ACC112 (cell line): ENCODE data around the gene RAP1A.
"Not testable (repeated sequence)": the region's sequence is repeated elsewhere in the genome, so short reads cannot be mapped to it uniquely, and the experiment has no call there.

ENCODE experiments used
- H2AFZ ChIP-seq: fragments of 200-600 bp; sonication (generic); one replicate; pipeline ENCODE4 v1.6.0; 2017; ENCODE audit warnings: antibody characterized with exemption, low read length; ENCODE audit not compliant: unreplicated experiment
- H3K27ac ChIP-seq: fragments of 200-600 bp; sonication (generic); 2 replicates; pipeline ENCODE4 v1.5.1; 2014; ENCODE audit warnings: low read depth, mild to moderate bottlenecking, antibody characterized with exemption, low read length, moderate library complexity
- H3K27me3 ChIP-seq: fragments of 200-600 bp; sonication (generic); 2 replicates; pipeline ENCODE4 v1.6.1; 2014; ENCODE audit warnings: mild to moderate bottlenecking, antibody characterized with exemption, low read length, moderate library complexity, mixed read lengths; ENCODE audit not compliant: insufficient read depth
- H3K36me3 ChIP-seq: fragments of 200-600 bp; sonication (generic); 2 replicates; pipeline ENCODE4 v1.6.1; 2016; ENCODE audit warnings: mild to moderate bottlenecking, antibody characterized with exemption, low read length, moderate library complexity, mixed read lengths; ENCODE audit not compliant: insufficient read depth
- H3K4me1 ChIP-seq: fragments of 200-600 bp; sonication (generic); one replicate; pipeline ENCODE4 v1.6.1; 2016; ENCODE audit warnings: low read length, mixed read lengths; ENCODE audit not compliant: insufficient read depth, unreplicated experiment, control insufficient read depth
- H3K4me3 ChIP-seq: fragments of 200-600 bp; sonication (generic); 2 replicates; pipeline ENCODE4 v1.5.1; 2014; ENCODE audit warnings: mild to moderate bottlenecking, low read depth, low read length
- H3K79me2 ChIP-seq: fragments of 200-600 bp; sonication (generic); one replicate; pipeline ENCODE4 v1.6.0; 2016; ENCODE audit warnings: low read length; ENCODE audit not compliant: control insufficient read depth, unreplicated experiment, insufficient read depth

Gene RAP1A

GRCh38 chr1:111598544-111598943, 21.0 kb upstream of the RAP1A start:
- H3K36me3 ChIP-seq: no peaks in the 10 kb centered on the region
- H3K4me1 ChIP-seq: peaks cover 4% of the 10 kb centered on the region
- peaks cover 8% of the 10 kb centered on the region for H3K27me3 ChIP-seq
- no peak overlapping the region for H3K27ac ChIP-seq
- H3K4me3 ChIP-seq: no peak overlapping the region
- no peaks in the 10 kb centered on the region for H3K79me2 ChIP-seq
- no peak overlapping the region for H2AFZ ChIP-seq

DNA sequence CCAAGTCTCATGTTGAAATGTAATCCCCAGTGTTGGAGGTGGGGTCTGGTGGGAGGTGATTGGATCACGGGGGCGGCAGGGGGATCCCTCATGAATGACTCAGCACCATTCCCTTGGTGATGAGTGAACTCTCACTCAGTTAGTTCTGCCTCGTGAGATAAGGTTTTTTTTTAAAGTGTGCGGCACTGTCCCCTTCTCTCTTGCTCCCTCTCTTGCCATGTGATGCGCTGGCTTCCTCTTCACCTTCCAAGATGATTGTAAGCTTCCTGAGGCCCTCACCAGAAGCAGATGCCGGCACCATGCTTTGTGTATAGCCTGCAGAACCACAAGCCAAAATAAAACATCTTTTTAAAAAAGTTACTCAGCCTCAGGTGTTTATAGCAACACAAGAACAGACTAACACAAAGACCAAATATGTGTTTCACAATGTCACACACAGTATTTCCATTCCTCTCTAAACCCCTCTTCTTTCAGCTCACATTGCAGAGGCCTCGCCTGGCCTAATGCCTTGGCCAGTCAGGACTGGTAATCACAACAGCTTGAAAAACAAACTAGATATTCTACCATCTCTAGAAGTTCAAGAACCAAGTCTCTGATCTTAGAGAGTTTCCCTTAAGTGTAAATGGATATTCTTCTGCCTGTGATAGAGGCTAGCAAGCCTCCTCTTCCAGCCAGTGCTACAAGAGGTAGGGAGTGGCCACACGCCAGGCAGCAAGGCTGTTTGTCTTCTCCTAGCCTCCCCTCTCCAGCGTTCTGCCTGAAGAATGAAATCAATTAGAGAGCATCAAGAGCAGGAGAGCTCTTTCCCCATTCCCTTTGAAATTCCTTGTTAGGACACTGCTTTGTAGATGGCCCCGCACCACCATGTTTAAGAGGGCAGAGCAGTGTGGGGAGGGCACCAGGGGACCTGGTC, 19.6 kb upstream of the RAP1A start:
- no peaks in the 10 kb centered on the region for H3K36me3 ChIP-seq
- peaks cover 5% of the 10 kb centered on the region for H3K4me1 ChIP-seq
- peaks cover 8% of the 10 kb centered on the region for H3K27me3 ChIP-seq
- no peak overlapping the region for H2AFZ ChIP-seq
- no peaks in the 10 kb centered on the region for H3K79me2 ChIP-seq
- H3K27ac ChIP-seq: no peak overlapping the region
- H3K4me3 ChIP-seq: no peak overlapping the region

GRCh38 chr1:111600886-111601386, 18.7 kb upstream of the RAP1A start:
- Histone ChIP-seq H3K4me1 (peaks cover 14% of the 10 kb centered on the region), H3K79me2 (no peaks in the 10 kb centered on the region), H2AFZ (no peak overlapping the region), H3K36me3 (no peaks in the 10 kb centered on the region), H3K27ac (no peak overlapping the region), H3K4me3 (no peak overlapping the region), H3K27me3 (peaks cover 8% of the 10 kb centered on the region)

DNA sequence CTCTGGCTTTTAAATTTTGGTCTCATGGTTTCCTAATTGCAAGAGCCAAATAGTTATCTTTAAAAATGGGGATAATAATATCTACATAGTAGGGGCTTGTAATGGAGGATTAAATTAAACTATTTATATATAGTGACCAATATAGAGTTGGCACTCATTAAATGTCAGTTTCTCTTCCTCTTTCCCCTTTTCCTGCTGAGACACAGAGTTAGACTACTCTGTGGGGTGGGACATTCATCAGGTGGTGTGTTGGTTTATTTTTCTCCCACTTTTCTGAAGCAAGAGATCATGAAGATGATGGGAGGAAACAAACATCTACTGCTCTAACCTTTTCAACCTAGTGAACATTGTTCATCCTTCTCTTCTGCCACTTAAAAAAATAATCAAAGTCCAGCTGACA, 17.3 kb upstream of the RAP1A start:
- H3K79me2 ChIP-seq: no peaks in the 10 kb centered on the region
- H3K4me3 ChIP-seq: no peak overlapping the region
- no peaks in the 10 kb centered on the region for H3K36me3 ChIP-seq
- peaks cover 8% of the 10 kb centered on the region for H3K27me3 ChIP-seq
- no peak overlapping the region for H3K27ac ChIP-seq
- H3K4me1 ChIP-seq: peaks cover 20% of the 10 kb centered on the region
- no peak overlapping the region for H2AFZ ChIP-seq

DNA sequence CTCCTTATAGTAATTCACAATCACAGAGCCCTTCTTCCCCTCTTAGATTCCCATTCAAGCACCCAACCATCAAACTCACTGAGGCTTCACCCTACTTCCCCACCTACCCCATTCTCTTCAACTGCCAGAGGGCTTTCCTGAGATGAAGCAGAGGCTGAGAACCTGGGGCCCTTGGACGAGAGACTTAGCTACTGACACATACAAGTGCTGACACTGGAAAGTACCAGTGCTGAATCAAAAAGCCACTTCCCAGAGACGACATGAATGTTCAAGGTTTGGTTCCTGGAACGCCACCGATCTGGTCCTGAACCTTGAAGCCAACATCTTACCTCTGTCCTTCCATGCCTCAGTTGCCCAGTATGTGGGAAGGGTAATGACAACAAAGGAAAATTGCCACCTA, 16.6 kb upstream of the RAP1A start:
- H3K27ac ChIP-seq: no peak overlapping the region
- peaks cover 20% of the 10 kb centered on the region for H3K4me1 ChIP-seq
- no peaks in the 10 kb centered on the region for H3K36me3 ChIP-seq
- peaks cover 8% of the 10 kb centered on the region for H3K27me3 ChIP-seq
- no peaks in the 10 kb centered on the region for H3K79me2 ChIP-seq
- no peak overlapping the region for H2AFZ ChIP-seq
- H3K4me3 ChIP-seq: no peak overlapping the region

DNA sequence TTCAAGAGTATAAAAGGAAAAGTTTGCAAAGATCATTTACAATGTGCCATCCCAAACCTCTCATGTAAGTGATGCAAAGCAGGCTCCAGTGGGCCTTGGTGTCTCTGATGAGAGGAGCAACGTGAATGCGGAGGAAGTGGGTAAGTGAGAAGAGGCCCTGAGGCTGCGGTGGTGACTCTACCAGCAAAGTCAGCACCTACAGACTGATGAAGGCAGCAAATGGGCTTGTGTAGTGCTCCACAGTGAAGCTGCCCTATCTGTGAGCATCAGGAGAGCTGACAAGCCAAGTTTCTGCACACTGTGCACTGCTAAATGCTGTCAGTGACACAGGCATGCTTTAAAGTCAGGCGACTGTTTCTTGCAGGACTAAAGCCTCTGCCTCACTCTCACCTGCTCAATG, 15.6 kb upstream of the RAP1A start:
- Histone ChIP-seq H3K4me3 (no peak overlapping the region), H3K4me1 (peaks cover 20% of the 10 kb centered on the region), H3K27me3 (peaks cover 8% of the 10 kb centered on the region), H3K36me3 (no peaks in the 10 kb centered on the region), H3K79me2 (no peaks in the 10 kb centered on the region), H2AFZ (no peak overlapping the region), H3K27ac (no peak overlapping the region)

DNA sequence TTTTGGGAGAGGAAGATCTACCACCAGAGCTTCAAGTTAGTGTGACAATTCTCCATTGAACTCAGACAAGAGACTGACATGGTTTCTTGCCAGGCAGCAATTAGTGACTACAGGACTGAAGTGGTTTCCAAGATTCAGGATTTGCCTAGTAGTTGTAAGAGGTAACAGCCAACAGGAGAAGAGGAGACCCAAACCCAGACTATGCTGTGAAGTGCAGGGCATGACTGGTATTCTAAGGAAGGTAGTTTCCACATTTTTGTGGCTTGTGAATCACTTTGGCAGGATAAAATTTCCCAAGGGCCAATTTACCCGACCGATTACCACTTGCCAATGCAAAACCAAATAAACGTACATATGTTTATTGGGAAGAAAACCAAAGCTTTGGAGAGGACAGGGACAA, 14.7 kb upstream of the RAP1A start:
- H3K27me3 ChIP-seq: peaks cover 8% of the 10 kb centered on the region
- no peaks in the 10 kb centered on the region for H3K36me3 ChIP-seq
- H3K27ac ChIP-seq: peak overlapping the region; percentile 53
- no peak overlapping the region; the same call in 1 of the 2 replicates for H3K4me3 ChIP-seq
- H3K4me1 ChIP-seq: peaks cover 20% of the 10 kb centered on the region
- H3K79me2 ChIP-seq: no peaks in the 10 kb centered on the region
- no peak overlapping the region for H2AFZ ChIP-seq

DNA sequence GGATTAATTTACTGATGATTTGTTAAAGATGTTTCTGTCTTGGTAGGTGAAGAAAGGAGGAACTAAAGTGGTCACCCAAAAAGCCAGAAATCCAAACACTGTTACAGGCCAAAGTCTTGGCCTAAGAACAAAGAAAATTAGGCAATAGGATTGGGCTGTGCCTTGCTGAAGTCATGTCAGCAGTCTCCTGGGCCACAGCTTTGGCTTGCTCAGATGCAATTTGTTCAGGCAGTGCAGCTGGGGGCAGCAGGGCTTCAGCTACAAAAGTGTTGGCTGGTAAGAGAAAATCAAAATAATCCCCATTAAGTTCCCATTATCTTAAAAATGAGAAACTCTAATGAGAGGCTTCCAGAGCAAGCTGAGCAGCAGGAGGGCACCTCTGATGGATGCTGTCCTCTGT, 14.0 kb upstream of the RAP1A start:
- peak overlapping the region; percentile 53 for H3K27ac ChIP-seq
- no peak overlapping the region; the same call in 1 of the 2 replicates for H3K4me3 ChIP-seq
- H3K79me2 ChIP-seq: no peaks in the 10 kb centered on the region
- peaks cover 20% of the 10 kb centered on the region for H3K4me1 ChIP-seq
- H2AFZ ChIP-seq: no peak overlapping the region
- H3K36me3 ChIP-seq: no peaks in the 10 kb centered on the region
- peaks cover 8% of the 10 kb centered on the region for H3K27me3 ChIP-seq

DNA sequence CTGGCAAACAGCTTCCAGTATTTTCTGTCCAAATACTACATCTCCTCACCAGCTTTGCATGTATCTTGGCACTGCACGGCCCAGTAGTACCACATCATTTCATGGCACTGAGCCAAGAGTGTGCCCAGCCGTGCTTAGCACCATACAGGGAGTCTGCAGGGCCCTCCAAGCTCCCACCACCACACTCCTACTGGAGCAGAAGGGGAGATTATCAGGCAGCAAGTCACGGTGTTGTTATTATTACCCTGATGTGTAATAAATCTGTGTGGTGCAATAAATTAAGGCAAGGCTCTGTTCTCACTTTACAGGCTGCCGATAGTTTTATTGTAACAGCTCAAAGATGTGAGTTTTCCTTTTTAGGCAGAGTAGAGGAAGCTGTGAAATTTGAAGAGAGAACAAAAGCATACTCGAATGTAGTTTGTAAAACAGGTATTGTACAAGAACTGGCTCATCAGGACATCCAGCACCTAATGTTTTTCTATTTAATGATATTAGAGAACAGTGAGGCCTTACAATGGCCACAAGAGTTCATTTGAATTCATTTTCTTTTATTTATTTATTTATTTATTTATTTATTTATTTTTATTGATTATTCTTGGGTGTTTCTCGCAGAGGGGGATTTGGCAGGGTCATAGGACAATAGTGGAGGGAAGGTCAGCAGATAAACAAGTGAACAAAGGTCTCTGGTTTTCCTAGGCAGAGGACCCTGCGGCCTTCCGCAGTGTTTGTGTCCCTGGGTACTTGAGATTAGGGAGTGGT, 13.0 kb upstream of the RAP1A start:
- not testable (repeated sequence) for H3K79me2 ChIP-seq, H3K36me3 ChIP-seq, H3K27me3 ChIP-seq, H3K4me3 ChIP-seq, H2AFZ ChIP-seq, H3K27ac ChIP-seq
- peaks cover 20% of the 10 kb centered on the region for H3K4me1 ChIP-seq

GRCh38 chr1:111608528-111608927, 11.1 kb upstream of the RAP1A start:
- H3K27me3 ChIP-seq, H3K79me2 ChIP-seq, H3K36me3 ChIP-seq, H3K4me3 ChIP-seq, H2AFZ ChIP-seq, H3K27ac ChIP-seq: not testable (repeated sequence)
- H3K4me1 ChIP-seq: peaks cover 20% of the 10 kb centered on the region
